Stomach (tissue), 9 donors: Measurements from ENCODE around the gene UBE2V1. TPM values are rescaled to one million over a fixed set of nuclear protein-coding genes. Genes with fewer than 3 reads are reported as not detected.

ENCODE experiments used
- DNase-seq, 2 donors: peaks; one replicate each; pipeline versions ENCODE4 v3.0.0 to v3.0.0-alpha.2; 2013 to 2019
- H3K27ac ChIP-seq, 5 donors: fragments of 200-600 bp in 4 of 5; sonication (generic) in 4 of 5; one replicate each; pipeline ENCODE4 v1.5.1; 2013 to 2019; ENCODE audit warnings: mild to moderate bottlenecking in 1 of 5, moderate library complexity in 1 of 5
- H3K27me3 ChIP-seq, 3 donors: fragments of 200-600 bp; sonication (generic); one replicate each; pipeline ENCODE4 v1.5.1; 2017 to 2019; ENCODE audit warnings: mixed run types in 1 of 3
- H3K36me3 ChIP-seq, 4 donors: fragments of 200-600 bp; sonication (generic); 1 replicate in 3 of 4; 2 replicates in 1 of 4; pipeline ENCODE4 v1.5.1; 2016 to 2019
- H3K4me1 ChIP-seq, 4 donors: fragments of 200-600 bp; sonication (generic); one replicate each; pipeline ENCODE4 v1.5.1; 2016 to 2019
- H3K4me3 ChIP-seq, 4 donors: fragments of 200-600 bp; sonication (generic) in 3 of 4; one replicate each; pipeline ENCODE4 v1.5.1; 2016 to 2019; ENCODE audit warnings: mild to moderate bottlenecking in 1 of 4
- H3K9me3 ChIP-seq, 4 donors: fragments of 200-600 bp; sonication (generic); one replicate each; pipeline ENCODE4 v1.5.1; 2016 to 2019
- EP300 ChIP-seq: sonication (generic); formaldehyde crosslinking; IDR thresholded peaks from one replicate; pipeline ENCODE4 v1.6.1; 2017; ENCODE audit warnings: antibody characterized with exemption
- POLR2A ChIP-seq, 4 donors: fragments of 450-650 bp; IDR thresholded peaks; one replicate each; pipeline ENCODE4 v1.6.1; 2016; ENCODE audit warnings: antibody characterized with exemption in 4 of 4, control low read depth in 2 of 4, mild to moderate bottlenecking in 1 of 4, moderate library complexity in 1 of 4
- POLR2AphosphoS5 ChIP-seq, 3 donors: sonication (generic); formaldehyde crosslinking; IDR thresholded peaks; one replicate each; pipeline ENCODE4 v1.6.1; 2016; ENCODE audit warnings: antibody characterized with exemption in 3 of 3
- WGBS, 5 donors: extraction: QIAGEN DNeasy Blood & Tissue Kit in 3 of 5; methylation state at CpG; one replicate each; pipeline versions ENCODE4 v1.1.5 to v1.1.7; 2013 to 2018; 5-methylcytosine and 5-hydroxymethylcytosine counted together
- intact Hi-C: fragments of 100-400 bp; cut with DNase I; formaldehyde crosslinking; loops from one replicate; pipeline ENCODE4 v1.15.1; 2023; ENCODE audit warnings: low total_unique reads
- polyA plus RNA-seq, 3 donors: library from polyadenylated mRNA; stranded (reverse); fragments of 200-250 nt; gene quantifications; one replicate each; pipeline ENCODE4 v1.2.3, GENCODE V29; 2013
- total RNA-seq, 5 donors: library from RNA; depleted of rRNA; stranded (reverse); fragments of >200 nt; gene quantifications; one replicate each; pipeline versions ENCODE4 v1.1.0 to v1.2.3, GENCODE V29; 2014 to 2016
- TF ChIP-seq, protein P1 (sequence below), 7 experiments: fragments of 450-650 bp in 4 of 7; fragments of 200-600 bp in 3 of 7; sonication (generic) in 3 of 7; IDR thresholded peaks; one replicate each; pipeline ENCODE4 v1.5.1; 2016 to 2019; ENCODE audit warnings: antibody characterized with exemption in 7 of 7, control low read depth in 2 of 7, mild to moderate bottlenecking in 1 of 7
- donor health status: healthy with polysubstance abuse.
- donor health status: Bipolar disorder and iron deficiency.
- donor health status: healthy.

The UBE2V1 gene
- total and polyA plus RNA-seq, 8 donors: 52.6 to 111 (median 72.5) TPM

DNA sequence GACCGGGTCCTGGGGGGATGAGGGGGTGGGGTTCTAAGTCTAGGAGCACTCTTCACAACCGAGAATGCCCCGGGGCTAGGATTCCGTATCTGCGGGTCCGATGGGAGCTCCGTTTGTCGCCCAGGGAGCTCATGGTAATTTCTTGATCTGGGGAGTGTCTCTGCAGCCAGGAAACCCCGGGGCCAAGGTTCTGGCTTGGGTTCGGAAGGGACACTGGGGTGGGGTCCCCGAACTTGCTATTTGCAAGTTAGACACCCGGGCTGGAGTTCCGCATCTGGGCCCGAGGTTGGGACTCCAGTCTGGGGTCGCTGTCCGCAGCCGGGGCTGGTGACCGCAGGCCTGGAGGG lies 40.2 kb upstream of the UBE2V1 start:
- Histone ChIP-seq H3K27me3 (no peaks in the 10 kb centered on the region), H3K9me3 (no peaks in the 10 kb centered on the region), H3K4me1 (peaks cover 47 to 58% (median 56%) of the 10 kb centered on the region in 4 donors), H3K4me3 (peak overlapping the region; percentile 86 to 95 (median 89)), H3K27ac (peak overlapping the region; percentile 92 to 97 (median 96)), H3K36me3 (peaks cover 0 to 12% (median 6%) of the 10 kb centered on the region in 4 donors)
- no peak for DNase-seq
- WGBS, 5 donors: 0 to 2% (median 0%) methylated on average over 7 to 18 of the region's 18 CpGs
- intact Hi-C loops: no loop called here
- TF ChIP-seq EP300 (no peak), POLR2A (IDR thresholded peaks at IDR 0.05) (no peak), POLR2AphosphoS5 (IDR thresholded peaks at IDR 0.05) (no peak)
- TF ChIP-seq, protein P1, sequence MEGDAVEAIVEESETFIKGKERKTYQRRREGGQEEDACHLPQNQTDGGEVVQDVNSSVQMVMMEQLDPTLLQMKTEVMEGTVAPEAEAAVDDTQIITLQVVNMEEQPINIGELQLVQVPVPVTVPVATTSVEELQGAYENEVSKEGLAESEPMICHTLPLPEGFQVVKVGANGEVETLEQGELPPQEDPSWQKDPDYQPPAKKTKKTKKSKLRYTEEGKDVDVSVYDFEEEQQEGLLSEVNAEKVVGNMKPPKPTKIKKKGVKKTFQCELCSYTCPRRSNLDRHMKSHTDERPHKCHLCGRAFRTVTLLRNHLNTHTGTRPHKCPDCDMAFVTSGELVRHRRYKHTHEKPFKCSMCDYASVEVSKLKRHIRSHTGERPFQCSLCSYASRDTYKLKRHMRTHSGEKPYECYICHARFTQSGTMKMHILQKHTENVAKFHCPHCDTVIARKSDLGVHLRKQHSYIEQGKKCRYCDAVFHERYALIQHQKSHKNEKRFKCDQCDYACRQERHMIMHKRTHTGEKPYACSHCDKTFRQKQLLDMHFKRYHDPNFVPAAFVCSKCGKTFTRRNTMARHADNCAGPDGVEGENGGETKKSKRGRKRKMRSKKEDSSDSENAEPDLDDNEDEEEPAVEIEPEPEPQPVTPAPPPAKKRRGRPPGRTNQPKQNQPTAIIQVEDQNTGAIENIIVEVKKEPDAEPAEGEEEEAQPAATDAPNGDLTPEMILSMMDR (IDR thresholded peaks at IDR 0.05): no peak

DNA sequence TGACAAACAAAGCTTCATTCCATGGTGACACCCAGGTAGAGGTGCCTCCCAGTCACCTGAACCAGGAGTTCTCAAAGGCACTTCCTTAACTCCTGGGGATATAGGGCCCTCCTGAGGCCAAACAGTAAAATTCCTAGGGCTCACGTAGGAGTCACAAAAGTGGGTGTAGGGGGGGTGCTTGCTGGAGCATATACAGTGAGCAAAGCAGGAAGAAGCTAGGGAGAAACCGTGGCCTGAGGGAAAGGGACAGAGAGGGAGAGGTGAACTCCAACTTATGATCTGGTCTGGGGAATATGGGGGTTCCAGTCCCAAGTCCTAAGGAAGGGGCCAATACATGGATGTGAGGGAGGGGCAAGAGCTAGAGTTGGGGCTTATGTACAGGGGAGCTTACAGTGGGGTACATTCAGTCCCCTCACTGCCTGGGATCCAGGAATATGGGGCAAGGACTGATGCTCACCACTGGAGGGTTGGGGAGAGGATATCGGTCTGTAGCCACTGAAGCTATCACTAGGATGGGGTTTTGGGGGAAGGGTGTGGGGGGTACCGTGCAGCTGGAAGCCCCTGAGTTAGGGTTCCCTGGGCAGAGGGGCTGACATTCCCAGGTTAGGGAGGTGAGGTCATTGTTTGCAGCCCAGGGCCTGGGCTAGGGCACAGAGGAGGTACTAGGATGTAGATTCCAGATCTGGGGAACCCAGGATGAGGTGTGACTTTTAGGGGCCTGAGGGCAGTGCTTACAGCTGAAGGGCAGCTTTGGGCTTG lies 39.6 kb upstream of the UBE2V1 start:
- 3 to 13% (median 10%) methylated on average over 4 of the region's 4 CpGs for WGBS, 5 donors
- H3K36me3 ChIP-seq: peaks cover 0 to 16% (median 10%) of the 10 kb centered on the region in 4 donors
- no peaks in the 10 kb centered on the region for H3K27me3 ChIP-seq
- TF ChIP-seq EP300 (no peak), POLR2AphosphoS5 (IDR thresholded peaks at IDR 0.05) (peak in 1 of 3 donors; percentile 43)
- TF ChIP-seq, protein P1 (IDR thresholded peaks at IDR 0.05): peak in 2 of 7 experiments; percentile 15 to 28
- intact Hi-C loops: no loop called here
- peaks cover 50 to 64% (median 60%) of the 10 kb centered on the region in 4 donors for H3K4me1 ChIP-seq
- peak overlapping the region; percentile 86 to 95 (median 89) for H3K4me3 ChIP-seq
- no peaks in the 10 kb centered on the region for H3K9me3 ChIP-seq
- DNase-seq: peak in 1 of 2 donors; percentile 82
- peak overlapping the region; percentile 92 to 97 (median 96) for H3K27ac ChIP-seq

DNA sequence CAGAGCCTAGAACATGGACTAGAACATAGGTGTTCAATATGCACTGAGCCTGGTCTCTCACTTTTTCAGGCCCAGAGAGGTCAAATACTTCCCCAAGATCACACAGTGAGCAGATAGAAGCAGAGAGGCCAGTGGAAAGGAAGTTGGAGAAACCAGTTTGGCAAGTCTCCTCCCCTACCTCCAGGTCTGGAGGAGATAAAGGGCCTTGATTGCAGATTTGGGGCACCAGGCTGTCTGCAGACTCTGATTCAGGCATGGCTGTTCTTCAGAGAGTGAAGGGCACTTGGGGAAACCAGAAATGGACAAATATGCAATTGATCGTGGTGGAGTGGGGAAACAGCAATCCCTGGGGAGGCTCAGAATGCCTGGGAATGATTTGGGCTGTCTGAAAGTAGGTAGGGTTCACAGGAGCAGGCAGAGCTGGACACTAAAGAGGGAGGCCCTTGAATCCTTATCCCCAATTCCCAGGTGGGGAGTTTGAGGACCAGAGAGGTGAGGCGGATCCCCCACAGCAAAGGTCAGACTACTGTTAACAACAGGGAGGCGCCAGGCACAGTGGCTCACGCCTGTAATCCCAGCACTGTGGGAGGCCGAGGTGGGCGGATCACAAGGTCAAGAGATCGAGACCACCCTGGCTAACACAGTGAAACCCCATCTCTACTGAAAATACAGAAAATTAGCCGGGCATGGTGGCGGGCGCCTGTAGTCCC lies 38.2 kb upstream of the UBE2V1 start:
- H3K4me3 ChIP-seq: peak overlapping the region in 3 of 4 donors; percentile 86 to 95 (median 90)
- peak; percentile 73 to 88 for DNase-seq
- intact Hi-C loops: no loop called here
- peak overlapping the region; percentile 92 to 97 (median 96) for H3K27ac ChIP-seq
- H3K27me3 ChIP-seq: no peaks in the 10 kb centered on the region
- peaks cover 64 to 78% (median 74%) of the 10 kb centered on the region in 4 donors for H3K4me1 ChIP-seq
- H3K9me3 ChIP-seq: no peaks in the 10 kb centered on the region
- peaks cover 0 to 16% (median 10%) of the 10 kb centered on the region in 4 donors for H3K36me3 ChIP-seq
- TF ChIP-seq POLR2AphosphoS5 (IDR thresholded peaks at IDR 0.05) (peak in 2 of 3 donors; percentile 73 to 82), POLR2A (IDR thresholded peaks at IDR 0.05) (no peak)
- WGBS, 5 donors: 41 to 72% (median 43%) methylated on average over 10 of the region's 10 CpGs

DNA sequence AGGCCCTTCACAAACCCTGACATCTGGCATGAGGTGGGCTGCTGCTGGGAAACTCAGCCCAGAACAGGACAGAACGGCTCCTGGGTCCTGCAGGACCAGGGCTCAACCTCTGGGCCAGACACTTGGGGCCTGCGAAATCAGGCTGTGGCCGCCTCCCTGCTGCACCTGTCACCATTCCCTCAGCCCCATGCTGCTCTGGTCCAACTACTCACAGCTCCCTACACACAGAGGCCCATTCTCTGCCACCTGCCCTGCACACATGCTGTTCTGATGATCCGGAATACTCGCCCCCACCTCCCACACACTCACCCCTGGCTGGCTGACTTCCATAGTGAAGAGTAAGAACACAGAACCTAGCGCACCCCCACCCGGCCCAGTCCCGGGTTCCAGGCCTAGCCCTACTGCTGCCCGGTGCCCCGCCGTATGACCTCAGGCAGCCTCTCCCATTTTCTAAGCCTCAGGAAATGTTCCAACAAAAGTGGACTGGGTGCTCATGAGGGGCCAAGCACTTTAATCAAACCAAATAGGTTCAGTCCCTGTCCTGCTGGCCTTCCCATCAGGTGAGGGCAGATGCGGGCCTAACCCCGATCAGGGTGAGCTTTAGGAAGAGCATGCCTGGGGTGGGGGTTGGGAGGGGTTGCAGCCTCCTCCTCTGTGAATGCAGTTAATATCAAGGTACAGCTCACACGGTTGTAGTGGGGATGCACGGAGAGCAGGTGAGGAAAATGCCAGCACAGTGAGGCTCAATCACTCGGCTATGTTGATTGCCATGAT lies 36.7 kb upstream of the UBE2V1 start:
- Histone ChIP-seq H3K36me3 (peaks cover 0 to 22% (median 12%) of the 10 kb centered on the region in 4 donors), H3K4me3 (peak overlapping the region in 2 of 4 donors; percentile 6 to 22), H3K27ac (peak overlapping the region; percentile 5 to 97 (median 96)), H3K9me3 (no peaks in the 10 kb centered on the region), H3K27me3 (no peaks in the 10 kb centered on the region), H3K4me1 (peaks cover 68 to 93% (median 86%) of the 10 kb centered on the region in 4 donors)
- intact Hi-C loops: no loop called here
- 38 to 64% (median 46%) methylated on average over 12 to 16 of the region's 16 CpGs for WGBS, 5 donors
- DNase-seq: no peak
- TF ChIP-seq POLR2A (IDR thresholded peaks at IDR 0.05) (no peak), EP300 (no peak)
